GM18508 (cell line): ENCODE data around the gene MICAL2.

Experiments
- ATAC-seq: cut with Tn5 transposase; IDR thresholded peaks from one replicate; pipeline ENCODE4 v1.9.1; 2021; ENCODE audit warnings: moderate number of reproducible peaks; ENCODE audit not compliant: insufficient read depth, unreplicated experiment

MICAL2 gene

GRCh38 chr11:12259956-12260355 is 149.6 kb downstream of the MICAL2 start:
- ATAC-seq = no peak

- no peak for ATAC-seq
Measured at GRCh38 chr11:12260731-12261521, 150.5 kb downstream of the MICAL2 start.

GRCh38 chr11:12261551-12261950 is 151.2 kb downstream of the MICAL2 start:
- ATAC-seq = no peak

GRCh38 chr11:12263141-12263693 is 152.8 kb downstream of the MICAL2 start:
- ATAC-seq = no peak

GRCh38 chr11:12264361-12264760 is 154.0 kb downstream of the MICAL2 start:
- no peak for ATAC-seq

GRCh38 chr11:12266132-12266531 is 155.7 kb downstream of the MICAL2 start:
- ATAC-seq = no peak

- ATAC-seq = no peak
Measured at GRCh38 chr11:12266943-12267342, 156.6 kb downstream of the MICAL2 start.

GRCh38 chr11:12267921-12268320 is 157.5 kb downstream of the MICAL2 start:
- ATAC-seq = no peak

GRCh38 chr11:12269104-12269441 is 158.7 kb downstream of the MICAL2 start:
- no peak for ATAC-seq

- no peak for ATAC-seq
Measured at GRCh38 chr11:12269446-12270214, 159.2 kb downstream of the MICAL2 start.

GRCh38 chr11:12270215-12270797 is 159.9 kb downstream of the MICAL2 start:
- no peak for ATAC-seq

- no peak for ATAC-seq
Measured at GRCh38 chr11:12270817-12271216, 160.4 kb downstream of the MICAL2 start.

- no peak for ATAC-seq
Measured at GRCh38 chr11:12271241-12271640, 160.9 kb downstream of the MICAL2 start.

GRCh38 chr11:12271826-12272366 is 161.5 kb downstream of the MICAL2 start:
- ATAC-seq = no peak

- ATAC-seq = no peak
Measured at GRCh38 chr11:12272821-12273617, 162.6 kb downstream of the MICAL2 start.

GRCh38 chr11:12273618-12273995 is 163.2 kb downstream of the MICAL2 start:
- ATAC-seq = no peak

- no peak for ATAC-seq
Measured at GRCh38 chr11:12274056-12274455, 163.7 kb downstream of the MICAL2 start.

- no peak for ATAC-seq
Measured at GRCh38 chr11:12274558-12275197, 164.3 kb downstream of the MICAL2 start.

- no peak for ATAC-seq
Measured at GRCh38 chr11:12275818-12276217, 165.4 kb downstream of the MICAL2 start.

- no peak for ATAC-seq
Measured at GRCh38 chr11:12276356-12276755, 166.0 kb downstream of the MICAL2 start.
